HepG2 (cell line): ENCODE data around the gene SASH1. TPM values are rescaled to one million over a fixed set of nuclear protein-coding genes. Genes with fewer than 3 reads are reported as not detected.

ENCODE experiments used
- ATAC-seq: fragments of 200-7000 bp; cut with Tn5 transposase; 3 replicates; pipeline ENCODE4 v1.9.1; 2020; ENCODE audit warnings: mild to moderate bottlenecking, moderate library complexity
- BruUV-seq: library from RNA; stranded (reverse); fragments of 400-500 nt; replicated peaks from 2 replicates; lab custom pipeline; 2021; lab: Mats Ljungman, UMichigan
- CTCF ChIA-PET: fragments of 300-600 bp; formaldehyde crosslinking; extraction: SDS; loops from one replicate; lab custom pipeline; 2021; ENCODE audit warnings: low total read pairs, inconsistent platforms, low intra/inter-chr PET ratio; lab: Yijun Ruan, JAX
- POLR2A ChIA-PET: fragments of 350-600 bp; sonication (Branson Sonifier 250); formaldehyde crosslinking; loops from one replicate; lab custom pipeline; 2020; ENCODE audit warnings: antibody characterized with exemption, inconsistent platforms; lab: Yijun Ruan, JAX
- DNase-seq: peaks from one replicate; pipeline ENCODE4 v3.0.0-alpha.2; 2015; ENCODE audit warnings: low spot score
- FAIRE-seq: peaks from 3 replicates; lab custom pipeline; 2011; peaks lifted over from hg19 to GRCh38; lab: Jason Lieb, UNC
- H2AFZ ChIP-seq: one replicate; pipeline ENCODE4 v1.6.1; 2011; ENCODE audit warnings: low read length, inconsistent platforms
- H3K27ac ChIP-seq: fragments of 300-600 bp; 3 replicates; pipeline ENCODE4 v1.8.0; 2011; ENCODE audit warnings: mixed run types, mild to moderate bottlenecking, mixed read lengths, low read length, inconsistent platforms; ENCODE audit not compliant: insufficient read depth; ENCODE audit errors: extremely low read length
- H3K27me3 ChIP-seq, 2 experiments: fragments of 200-600 bp in 1 of 2; 2 replicates in 1 of 2; 3 replicates in 1 of 2; pipeline versions ENCODE4 v1.6.0 to v1.8.0; 2011; ENCODE audit warnings: low read length in 2 of 2, mild to moderate bottlenecking in 2 of 2, moderate library complexity in 2 of 2, inconsistent platforms in 1 of 2; ENCODE audit not compliant: insufficient read depth in 2 of 2, control insufficient read depth in 1 of 2
- H3K36me3 ChIP-seq, 2 experiments: fragments of 200-600 bp in 1 of 2; replicated peaks in 1 of 2; 2 replicates in 1 of 2; 3 replicates in 1 of 2; pipeline versions ENCODE4 v1.5.1 to v1.8.0; 2011; ENCODE audit warnings: low read length in 2 of 2, inconsistent platforms in 1 of 2; ENCODE audit not compliant: insufficient read depth in 2 of 2, control insufficient read depth in 1 of 2
- H3K4me1 ChIP-seq: 2 replicates; pipeline ENCODE4 v1.5.1; 2012; ENCODE audit warnings: low read length, inconsistent platforms; ENCODE audit not compliant: insufficient read depth
- H3K4me2 ChIP-seq: 2 replicates; pipeline ENCODE4 v1.6.0; 2011; ENCODE audit warnings: low read depth, low read length, inconsistent platforms
- H3K4me3 ChIP-seq, 3 experiments: fragments of 200-600 bp in 1 of 3; sonication (generic), shearing (Covaris generic) in 1 of 3; replicated peaks in 1 of 3; 2 replicates each; pipeline ENCODE4 v1.5.1; 2011 to 2016; ENCODE audit warnings: low read length in 3 of 3, inconsistent platforms in 2 of 3, low read depth in 2 of 3, mild to moderate bottlenecking in 2 of 3, control low read depth in 1 of 3, mixed read lengths in 1 of 3; ENCODE audit not compliant: insufficient read depth in 1 of 3
- H3K79me2 ChIP-seq: one replicate; pipeline ENCODE4 v1.6.1; 2011; ENCODE audit warnings: low read length, inconsistent platforms; ENCODE audit not compliant: insufficient read depth
- H3K9ac ChIP-seq: 2 replicates; pipeline ENCODE4 v1.6.0; 2011; ENCODE audit warnings: mild to moderate bottlenecking, low read depth, low read length, inconsistent platforms; ENCODE audit not compliant: insufficient read depth
- H3K9me3 ChIP-seq: 2 replicates; pipeline ENCODE4 v1.5.1; 2012; ENCODE audit warnings: mild to moderate bottlenecking, low read length
- H4K20me1 ChIP-seq: 2 replicates; pipeline ENCODE4 v1.6.0; 2011; ENCODE audit warnings: inconsistent platforms, mild to moderate bottlenecking, low read length, moderate library complexity; ENCODE audit not compliant: insufficient read depth
- CEBPG ChIP-seq: IDR thresholded peaks from 2 replicates; pipeline ENCODE4 v1.6.1; 2016
- E2F5 ChIP-seq: sonication (generic); formaldehyde crosslinking; conservative IDR thresholded peaks from 2 replicates; pipeline ENCODE4 v1.4.0; 2020; ENCODE audit warnings: missing genetic modification reagents
- ETV5 ChIP-seq: IDR thresholded peaks from 2 replicates; pipeline ENCODE4 v1.6.1; 2018; ENCODE audit warnings: missing biosample characterization, missing genetic modification reagents, inconsistent platforms, borderline replicate concordance
- FIP1L1 ChIP-seq: fragments of 200-400 bp; formaldehyde crosslinking; IDR thresholded peaks from 2 replicates; pipeline ENCODE4 v1.6.1; 2018; ENCODE audit warnings: low read depth, mild to moderate bottlenecking, low read length, moderate library complexity, borderline replicate concordance; ENCODE audit not compliant: insufficient read depth
- GTF2F1 ChIP-seq: fragments of 150-350 bp; IDR thresholded peaks from 2 replicates; pipeline ENCODE4 v1.6.1; 2014; ENCODE audit warnings: low read length
- ISL2 ChIP-seq: sonication (generic); formaldehyde crosslinking; IDR thresholded peaks from 2 replicates; pipeline ENCODE4 v1.5.0; 2020; ENCODE audit warnings: missing genetic modification reagents
- MAF1 ChIP-seq: sonication (generic); formaldehyde crosslinking; IDR thresholded peaks from 2 replicates; pipeline ENCODE4 v1.5.0; 2020; ENCODE audit warnings: missing genetic modification reagents, borderline replicate concordance
- MXD4 ChIP-seq: IDR thresholded peaks from 2 replicates; pipeline ENCODE4 v1.6.1; 2016; ENCODE audit warnings: mild to moderate bottlenecking, missing biosample characterization, missing genetic modification reagents
- SP1 ChIP-seq, 2 experiments: fragments of 450-650 bp in 1 of 2; sonication (generic) in 1 of 2; formaldehyde crosslinking in 1 of 2; IDR thresholded peaks; 2 replicates each; pipeline versions ENCODE4 v1.4.0 to v1.6.1; 2016 to 2020; ENCODE audit warnings: missing genetic modification reagents in 1 of 2
- THRA ChIP-seq: sonication (generic); formaldehyde crosslinking; IDR thresholded peaks from 2 replicates; pipeline ENCODE4 v1.4.0; 2020; ENCODE audit warnings: missing genetic modification reagents, borderline replicate concordance
- ZBTB34 ChIP-seq: sonication (generic); formaldehyde crosslinking; IDR thresholded peaks from 2 replicates; pipeline ENCODE4 v1.8.0; 2022; ENCODE audit warnings: mild to moderate bottlenecking, missing genetic modification reagents
- ZBTB38 ChIP-seq: sonication (generic); formaldehyde crosslinking; IDR thresholded peaks from 2 replicates; pipeline ENCODE4 v1.5.1; 2020; ENCODE audit warnings: mild to moderate bottlenecking, missing genetic modification reagents
- ZBTB39 ChIP-seq: sonication (generic); formaldehyde crosslinking; IDR thresholded peaks from 2 replicates; pipeline ENCODE4 v1.5.0; 2020; ENCODE audit warnings: missing genetic modification reagents
- ZNF121 ChIP-seq: sonication (generic); formaldehyde crosslinking; IDR thresholded peaks from 2 replicates; pipeline ENCODE4 v1.5.0; 2020; ENCODE audit warnings: mild to moderate bottlenecking, missing genetic modification reagents
- ZNF207 ChIP-seq: fragments of 450-650 bp; IDR thresholded peaks from 2 replicates; pipeline ENCODE4 v1.6.1; 2016; ENCODE audit warnings: antibody characterized with exemption, borderline replicate concordance
- WGBS: methylation state at CpG from one replicate; pipeline ENCODE4 v1.1.6; 2017; ENCODE audit warnings: low lambda C conversion rate; 5-methylcytosine and 5-hydroxymethylcytosine counted together
- in situ Hi-C: cut with HindIII; loops from 2 replicates; pipeline ENCODE4 v1.10.0; 2017; ENCODE audit warnings: low pct_unique_long_range_greater_than_20kb; ENCODE audit not compliant: extremely low pct_ligation_motif_present
- intact Hi-C: fragments of 100-400 bp; cut with micrococcal nuclease; formaldehyde crosslinking; loops from one replicate; pipeline ENCODE4 v1.10.0; 2022; ENCODE audit not compliant: unreplicated experiment
- polyA plus RNA-seq, 8 experiments: library from polyadenylated mRNA; depleted of rRNA in 3 of 8; stranded (reverse) in 7 of 8; unstranded in 1 of 8; fragments of >200 nt; fragmentation: Illumina TruSeq in 4 of 8; extraction: Trizol in 4 of 8; gene quantifications; 2 replicates each; pipeline versions ENCODE4 v1.2.1 to v1.2.3, GENCODE V29; 2011 to 2016; ENCODE audit warnings: low read depth in 4 of 8, missing spikeins in 1 of 8, mixed read lengths in 1 of 8; ENCODE audit not compliant: insufficient read depth in 1 of 8
- total RNA-seq, 5 experiments: library from RNA; depleted of rRNA; stranded (reverse); fragments of >200 nt; fragmentation: Illumina TruSeq; extraction: Trizol; gene quantifications; 2 replicates each; pipeline ENCODE4 v1.2.3, GENCODE V29; 2016; ENCODE audit warnings: low read depth in 1 of 5

SASH1 gene
- total and polyA plus RNA-seq, 2 of the 13 experiments (the other 11 are each of a cell fraction or from before 2014, with no cell fraction given), result 7.5 to 8.2 TPM

GRCh38 chr6:148495029-148495428 lies 152.4 kb downstream of the SASH1 start:
- Histone ChIP-seq H3K9me3 (no peaks in the 10 kb centered on the region), H4K20me1 (no peaks in the 10 kb centered on the region), H3K27me3 (no peaks in the 10 kb centered on the region), H3K4me3 (no peak overlapping the region), H3K36me3 (no peaks in the 10 kb centered on the region), H3K4me2 (no peak overlapping the region), H3K4me1 (no peaks in the 10 kb centered on the region), H3K79me2 (no peaks in the 10 kb centered on the region), H3K9ac (no peak overlapping the region), H2AFZ (no peak overlapping the region), H3K27ac (no peak overlapping the region)
- WGBS, result 93% methylated on average over 6 of the region's 6 CpGs
- no peak for DNase-seq
- no peak for FAIRE-seq
- in situ Hi-C loops (no loop called here), intact Hi-C loops (no loop called here)
- POLR2A ChIA-PET, result no interaction called here
- no peak for TF ChIP-seq SP1 (IDR thresholded peaks at IDR 0.05)
- TF ChIP-seq SP1 (CRISPR knock-in tag; IDR thresholded peaks at IDR 0.05), result no peak
- no peak for TF ChIP-seq ISL2 (CRISPR knock-in tag)
- TF ChIP-seq THRA, result no peak
- no peak for TF ChIP-seq CEBPG (CRISPR knock-in tag)
- TF ChIP-seq MXD4, result no peak
- TF ChIP-seq ETV5 (CRISPR knock-in tag), result no peak
- no TSS peak for BruUV-seq
- ATAC-seq, result no peak
- CTCF ChIA-PET, result no interaction called here

GRCh38 chr6:148497257-148497656 lies 154.6 kb downstream of the SASH1 start:
- H3K4me3 ChIP-seq, result no peak overlapping the region
- H3K9ac ChIP-seq, result no peak overlapping the region
- ChIA-PET POLR2A (no interaction called here), CTCF (no interaction called here)
- FAIRE-seq (no peak), DNase-seq (no peak), ATAC-seq (no peak)
- H2AFZ ChIP-seq, result no peak overlapping the region
- no peaks in the 10 kb centered on the region for H3K79me2 ChIP-seq
- WGBS, result 99% methylated on average over 2 of the region's 2 CpGs
- in situ Hi-C loops (no loop called here), intact Hi-C loops (no loop called here)
- no peaks in the 10 kb centered on the region for H3K27me3 ChIP-seq
- H4K20me1 ChIP-seq, result no peaks in the 10 kb centered on the region
- H3K4me2 ChIP-seq, result no peak overlapping the region
- no TSS peak for BruUV-seq
- H3K9me3 ChIP-seq, result no peaks in the 10 kb centered on the region
- H3K4me1 ChIP-seq, result no peaks in the 10 kb centered on the region
- no peak overlapping the region for H3K27ac ChIP-seq
- H3K36me3 ChIP-seq, result no peaks in the 10 kb centered on the region
- no peak for TF ChIP-seq ZNF121 (CRISPR knock-in tag)
- no peak for TF ChIP-seq E2F5 (CRISPR knock-in tag)
- TF ChIP-seq FIP1L1, result no peak
- no peak for TF ChIP-seq ZBTB38 (CRISPR knock-in tag)
- TF ChIP-seq ZBTB39 (CRISPR knock-in tag), result no peak
- no peak for TF ChIP-seq ZBTB34 (CRISPR knock-in tag)
- TF ChIP-seq ZNF207, result no peak
- no peak for TF ChIP-seq MAF1 (CRISPR knock-in tag)
- no peak for TF ChIP-seq GTF2F1
